ENCODE measurements around the gene SOHLH1. TPM values are rescaled to one million over a fixed set of nuclear protein-coding genes. Genes with fewer than 3 reads are reported as not detected.

The SOHLH1 gene
- not detected in 2 replicates for total RNA-seq

- DNase-seq (ENCODE audit: low read depth): no peak
Measured at GRCh38 chr9:135699440-135699839, at the start of gene SOHLH1. Gene SOHLH1, minus strand, starts transcription at chr9:135699481. Its CDS starts 14 bp downstream, at chr9:135699467.

- DNase-seq (ENCODE audit: low read depth): no peak
Measured at GRCh38 chr9:135748676-135749075, 49.4 kb upstream of the SOHLH1 start.

- DNase-seq (ENCODE audit: low read depth): no peak
Measured at GRCh38 chr9:135747311-135747710, 48.0 kb upstream of the SOHLH1 start.

GRCh38 chr9:135746565-135746964 is 47.3 kb upstream of the SOHLH1 start:
- no peak for DNase-seq (ENCODE audit: low read depth)

- no peak for DNase-seq (ENCODE audit: low read depth)
Measured at GRCh38 chr9:135745686-135746324, 46.5 kb upstream of the SOHLH1 start.

- DNase-seq (ENCODE audit: low read depth): no peak
Measured at GRCh38 chr9:135745189-135745588, 45.9 kb upstream of the SOHLH1 start.

- DNase-seq (ENCODE audit: low read depth): no peak
Measured at GRCh38 chr9:135744333-135745070, 45.2 kb upstream of the SOHLH1 start.

GRCh38 chr9:135743546-135744332 is 44.5 kb upstream of the SOHLH1 start:
- DNase-seq (ENCODE audit: low read depth): no peak

- no peak for DNase-seq (ENCODE audit: low read depth)
Measured at GRCh38 chr9:135743021-135743420, 43.7 kb upstream of the SOHLH1 start.

GRCh38 chr9:135741276-135742219 is 42.3 kb upstream of the SOHLH1 start:
- no peak for DNase-seq (ENCODE audit: low read depth)

- DNase-seq (ENCODE audit: low read depth): no peak
Measured at GRCh38 chr9:135739271-135740220, 40.3 kb upstream of the SOHLH1 start.

GRCh38 chr9:135737840-135738521 is 38.7 kb upstream of the SOHLH1 start:
- DNase-seq (ENCODE audit: low read depth): no peak

GRCh38 chr9:135736979-135737839 is 37.9 kb upstream of the SOHLH1 start:
- DNase-seq (ENCODE audit: low read depth): no peak

GRCh38 chr9:135736272-135736978 is 37.1 kb upstream of the SOHLH1 start:
- DNase-seq (ENCODE audit: low read depth): no peak

- no peak for DNase-seq (ENCODE audit: low read depth)
Measured at GRCh38 chr9:135734616-135735144, 35.4 kb upstream of the SOHLH1 start.

GRCh38 chr9:135732569-135733257 is 33.4 kb upstream of the SOHLH1 start:
- DNase-seq (ENCODE audit: low read depth): no peak

GRCh38 chr9:135731454-135731853 is 32.2 kb upstream of the SOHLH1 start:
- no peak for DNase-seq (ENCODE audit: low read depth)

Measured in renal cortical epithelial cell (primary cell).